Endodermal cell (in vitro differentiated cells): Measurements from ENCODE around the gene RSBN1L. TPM values are rescaled to one million over a fixed set of nuclear protein-coding genes. Genes with fewer than 3 reads are reported as not detected.
A peak's percentile ranks its signal among the peaks of the same experiment; 100 is the strongest.

Experiments used
- DNase-seq: peaks from one replicate; pipeline ENCODE4 v3.0.0-alpha.2; 2017
- H3K27ac ChIP-seq: 2 replicates; pipeline ENCODE4 v1.5.1; 2013; ENCODE audit warnings: mild to moderate bottlenecking, low read depth, low read length, moderate library complexity
- H3K27me3 ChIP-seq: 2 replicates; pipeline ENCODE4 v1.6.1; 2013; ENCODE audit warnings: mild to moderate bottlenecking, low read length, moderate library complexity; ENCODE audit not compliant: insufficient read depth, control insufficient read depth, poor library complexity, severe bottlenecking
- H3K36me3 ChIP-seq: 2 replicates; pipeline ENCODE4 v1.7.0; 2013; ENCODE audit warnings: mild to moderate bottlenecking, low read length, moderate library complexity; ENCODE audit not compliant: control insufficient read depth, insufficient read depth
- H3K4me1 ChIP-seq: one replicate; pipeline ENCODE4 v1.7.0; 2013; ENCODE audit warnings: low read length; ENCODE audit not compliant: control insufficient read depth, insufficient read depth
- H3K4me3 ChIP-seq: 2 replicates; pipeline ENCODE4 v1.5.1; 2013; ENCODE audit warnings: mild to moderate bottlenecking, low read length, moderate library complexity
- H3K9ac ChIP-seq: 2 replicates; pipeline ENCODE4 v1.6.1; 2013; ENCODE audit warnings: mild to moderate bottlenecking, low read length, moderate library complexity; ENCODE audit not compliant: poor library complexity, severe bottlenecking; ENCODE audit errors: extremely low read depth
- H3K9me3 ChIP-seq: 2 replicates; pipeline ENCODE4 v1.6.1; 2013; ENCODE audit warnings: mild to moderate bottlenecking, low read length, moderate library complexity; ENCODE audit not compliant: control insufficient read depth
- H3K27ac Mint-ChIP-seq: 2 replicates; pipeline ENCODE4 v1.8.0; 2020; ENCODE audit warnings: mixed read lengths
- H3K27me3 Mint-ChIP-seq: 2 replicates; pipeline ENCODE4 v1.8.0; 2021; ENCODE audit warnings: mild to moderate bottlenecking, mixed read lengths; ENCODE audit not compliant: insufficient read depth
- H3K36me3 Mint-ChIP-seq: 2 replicates; pipeline ENCODE4 v1.8.0; 2020; ENCODE audit warnings: low read depth, mixed read lengths
- H3K4me1 Mint-ChIP-seq: 2 replicates; pipeline ENCODE4 v1.8.0; 2020; ENCODE audit warnings: mixed read lengths
- H3K4me3 Mint-ChIP-seq: 2 replicates; pipeline ENCODE4 v1.8.0; 2020; ENCODE audit warnings: mild to moderate bottlenecking, moderate library complexity, mixed read lengths
- H3K9me3 Mint-ChIP-seq: 2 replicates; pipeline ENCODE4 v1.8.0; 2020; ENCODE audit warnings: mild to moderate bottlenecking, mixed read lengths
- WGBS, 2 experiments: methylation state at CpG; one replicate each; pipeline versions ENCODE4 v1.1.5 to v1.1.7; 2013; ENCODE audit warnings: missing lambda C conversion rate in 2 of 2, mixed read lengths in 1 of 2; ENCODE audit not compliant: insufficient coverage in 1 of 2, insufficient read length in 1 of 2; 5-methylcytosine and 5-hydroxymethylcytosine counted together
- total RNA-seq, 2 donors: library from RNA; stranded (reverse); fragmentation: NEBNext Ultra II Directional in 1 of 2; extraction: Animal tissue kit (Norgen Biotek cat#: 25700) in 1 of 2; gene quantifications; 2 replicates in 1 of 2; 3 replicates in 1 of 2; pipeline ENCODE4 v1.2.1, GENCODE V29; 2021
- TF ChIP-seq, protein P1 (sequence below): fragments of 200-600 bp; sonication (generic); conservative IDR thresholded peaks from 2 replicates; pipeline ENCODE4 v1.5.0; 2021; ENCODE audit warnings: antibody characterized with exemption, mild to moderate bottlenecking

The RSBN1L gene
- total RNA-seq, 2 donors from 2014 or later, result 17.6 to 19.9 TPM

- 60 to 71% methylated on average over 1 of the region's 1 CpG for WGBS, 2 experiments
- no peak for DNase-seq
- TF ChIP-seq, protein P1, sequence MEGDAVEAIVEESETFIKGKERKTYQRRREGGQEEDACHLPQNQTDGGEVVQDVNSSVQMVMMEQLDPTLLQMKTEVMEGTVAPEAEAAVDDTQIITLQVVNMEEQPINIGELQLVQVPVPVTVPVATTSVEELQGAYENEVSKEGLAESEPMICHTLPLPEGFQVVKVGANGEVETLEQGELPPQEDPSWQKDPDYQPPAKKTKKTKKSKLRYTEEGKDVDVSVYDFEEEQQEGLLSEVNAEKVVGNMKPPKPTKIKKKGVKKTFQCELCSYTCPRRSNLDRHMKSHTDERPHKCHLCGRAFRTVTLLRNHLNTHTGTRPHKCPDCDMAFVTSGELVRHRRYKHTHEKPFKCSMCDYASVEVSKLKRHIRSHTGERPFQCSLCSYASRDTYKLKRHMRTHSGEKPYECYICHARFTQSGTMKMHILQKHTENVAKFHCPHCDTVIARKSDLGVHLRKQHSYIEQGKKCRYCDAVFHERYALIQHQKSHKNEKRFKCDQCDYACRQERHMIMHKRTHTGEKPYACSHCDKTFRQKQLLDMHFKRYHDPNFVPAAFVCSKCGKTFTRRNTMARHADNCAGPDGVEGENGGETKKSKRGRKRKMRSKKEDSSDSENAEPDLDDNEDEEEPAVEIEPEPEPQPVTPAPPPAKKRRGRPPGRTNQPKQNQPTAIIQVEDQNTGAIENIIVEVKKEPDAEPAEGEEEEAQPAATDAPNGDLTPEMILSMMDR, result no peak
- Histone ChIP-seq H3K9ac (no peak overlapping the region), H3K4me3 (no peak overlapping the region), H3K27ac (no peak overlapping the region), H3K4me1 (no peaks in the 10 kb centered on the region), H3K36me3 (peaks cover 5% of the 10 kb centered on the region), H3K27me3 (no peaks in the 10 kb centered on the region), H3K9me3 (no peaks in the 10 kb centered on the region)
- no peaks in the 10 kb centered on the region for H3K27me3 Mint-ChIP-seq
- H3K27ac Mint-ChIP-seq, result no peak overlapping the region
- peaks cover 10% of the 10 kb centered on the region for H3K36me3 Mint-ChIP-seq
- H3K9me3 Mint-ChIP-seq, result no peaks in the 10 kb centered on the region
- H3K4me1 Mint-ChIP-seq, result peaks cover 10% of the 10 kb centered on the region
- no peak overlapping the region for H3K4me3 Mint-ChIP-seq
Observed at GRCh38 chr7:77757589-77757988, 61.3 kb downstream of the RSBN1L start.

- no peak overlapping the region for H3K27ac ChIP-seq
- H3K9me3 Mint-ChIP-seq, result no peaks in the 10 kb centered on the region
- no peak overlapping the region for H3K4me3 Mint-ChIP-seq
- WGBS, 2 experiments, result 0 to 9% methylated on average over 1 to 3 of the region's 3 CpGs
- H3K27ac Mint-ChIP-seq, result no peak overlapping the region
- H3K4me1 ChIP-seq, result no peaks in the 10 kb centered on the region
- H3K4me3 ChIP-seq, result no peak overlapping the region
- H3K36me3 Mint-ChIP-seq, result peaks cover 5% of the 10 kb centered on the region
- H3K9me3 ChIP-seq, result no peaks in the 10 kb centered on the region
- peaks cover 13% of the 10 kb centered on the region for H3K4me1 Mint-ChIP-seq
- H3K27me3 Mint-ChIP-seq, result no peaks in the 10 kb centered on the region
- no peak overlapping the region for H3K9ac ChIP-seq
- TF ChIP-seq, protein P1, result peak; percentile 90
- peak; percentile 87 for DNase-seq
- H3K27me3 ChIP-seq, result no peaks in the 10 kb centered on the region
- no peaks in the 10 kb centered on the region for H3K36me3 ChIP-seq
Observed at GRCh38 chr7:77759294-77759889, 63.1 kb downstream of the RSBN1L start.

- H3K27me3 ChIP-seq, result no peaks in the 10 kb centered on the region
- Mint-ChIP-seq H3K4me3 (no peak overlapping the region), H3K27ac (no peak overlapping the region), H3K27me3 (no peaks in the 10 kb centered on the region), H3K36me3 (no peaks in the 10 kb centered on the region), H3K9me3 (no peaks in the 10 kb centered on the region), H3K4me1 (peaks cover 19% of the 10 kb centered on the region)
- no peaks in the 10 kb centered on the region for H3K36me3 ChIP-seq
- DNase-seq, result no peak
- TF ChIP-seq, protein P1, result no peak
- no peaks in the 10 kb centered on the region for H3K4me1 ChIP-seq
- peak overlapping the region; percentile 52 for H3K4me3 ChIP-seq
- H3K9ac ChIP-seq, result no peak overlapping the region
- WGBS, 2 experiments, result 91 to 97% methylated on average over 4 to 9 of the region's 10 CpGs
- H3K9me3 ChIP-seq, result no peaks in the 10 kb centered on the region
- H3K27ac ChIP-seq, result no peak overlapping the region
Observed at GRCh38 chr7:77760809-77761453, 64.7 kb downstream of the RSBN1L start.
